ENCODE data around the gene IGF1R. TPM values are rescaled to one million over a fixed set of nuclear protein-coding genes. Genes with fewer than 3 reads are reported as not detected.

Gene IGF1R
- total RNA-seq, 1 donor from 2014 or later: 62.7 TPM

GRCh38 chr15:98683831-98684230, 35.5 kb downstream of the IGF1R start:
- Histone ChIP-seq H3K4me3 (ENCODE audit: low read depth, low read length) (no peak overlapping the region), H3K27me3 (ENCODE audit: control insufficient read depth, insufficient read depth, low read length) (no peaks in the 10 kb centered on the region), H3K36me3 (ENCODE audit: control insufficient read depth, insufficient read depth, low read length) (no peaks in the 10 kb centered on the region)
- TF ChIP-seq CTCF (IDR thresholded peaks at IDR 0.05; ENCODE audit: insufficient read depth, low read length, poor library complexity, severe bottlenecking): no peak
- no peak for DNase-seq (ENCODE audit: low read depth)

DNA sequence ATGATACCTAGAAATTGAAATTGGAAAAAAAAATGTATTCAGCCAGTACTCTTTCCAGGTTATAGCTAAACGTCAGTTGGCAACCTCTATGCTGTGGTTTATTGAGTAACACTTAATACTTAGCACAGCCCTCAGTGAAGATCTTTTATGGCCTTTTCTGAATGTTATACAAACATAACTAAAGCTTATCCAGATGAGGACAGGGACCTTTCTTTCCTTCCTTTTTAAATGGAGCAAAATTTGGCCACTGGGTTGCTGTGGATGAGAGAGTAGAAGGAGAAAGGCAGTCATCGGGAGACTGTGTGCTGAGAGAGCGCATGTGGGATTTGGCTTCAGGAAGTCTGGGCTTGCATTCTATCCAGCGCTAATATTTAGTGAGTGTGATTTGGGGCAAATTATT, 36.1 kb downstream of the IGF1R start:
- TF ChIP-seq CTCF (IDR thresholded peaks at IDR 0.05; ENCODE audit: insufficient read depth, low read length, poor library complexity, severe bottlenecking): no peak
- H3K36me3 ChIP-seq (ENCODE audit: control insufficient read depth, insufficient read depth, low read length): no peaks in the 10 kb centered on the region
- DNase-seq (ENCODE audit: low read depth): no peak
- H3K4me3 ChIP-seq (ENCODE audit: low read depth, low read length): no peak overlapping the region
- no peaks in the 10 kb centered on the region for H3K27me3 ChIP-seq (ENCODE audit: control insufficient read depth, insufficient read depth, low read length)

DNA sequence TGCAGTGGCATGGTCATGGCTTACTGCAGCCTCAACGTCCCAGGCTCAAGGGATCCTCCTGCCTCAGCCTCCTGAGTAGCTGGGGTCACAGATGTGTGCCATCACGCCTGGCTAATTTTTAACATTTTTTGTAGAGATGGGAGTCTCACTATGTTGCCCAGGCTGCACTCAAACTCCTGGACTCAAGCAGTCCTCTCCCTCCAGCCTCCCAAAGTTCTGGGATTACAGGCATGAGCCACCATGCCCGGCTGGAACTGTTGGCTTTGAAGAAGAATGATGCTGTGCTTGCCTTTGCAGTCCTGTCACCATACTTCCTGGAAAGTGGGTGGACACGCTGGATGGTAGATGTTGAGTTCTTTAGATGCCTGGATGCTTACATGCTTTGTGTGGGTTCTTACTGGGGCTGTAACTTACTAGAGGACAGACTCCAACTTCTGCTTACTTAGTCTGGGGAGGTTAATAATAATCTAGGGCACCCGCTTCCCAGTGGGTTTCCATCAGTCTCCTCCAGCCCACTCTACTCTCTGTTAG, 36.7 kb downstream of the IGF1R start:
- H3K27me3 ChIP-seq (ENCODE audit: control insufficient read depth, insufficient read depth, low read length): no peaks in the 10 kb centered on the region
- H3K4me3 ChIP-seq (ENCODE audit: low read depth, low read length): no peak overlapping the region
- H3K36me3 ChIP-seq (ENCODE audit: control insufficient read depth, insufficient read depth, low read length): no peaks in the 10 kb centered on the region
- TF ChIP-seq CTCF (IDR thresholded peaks at IDR 0.05; ENCODE audit: insufficient read depth, low read length, poor library complexity, severe bottlenecking): no peak
- no peak for DNase-seq (ENCODE audit: low read depth)

DNA sequence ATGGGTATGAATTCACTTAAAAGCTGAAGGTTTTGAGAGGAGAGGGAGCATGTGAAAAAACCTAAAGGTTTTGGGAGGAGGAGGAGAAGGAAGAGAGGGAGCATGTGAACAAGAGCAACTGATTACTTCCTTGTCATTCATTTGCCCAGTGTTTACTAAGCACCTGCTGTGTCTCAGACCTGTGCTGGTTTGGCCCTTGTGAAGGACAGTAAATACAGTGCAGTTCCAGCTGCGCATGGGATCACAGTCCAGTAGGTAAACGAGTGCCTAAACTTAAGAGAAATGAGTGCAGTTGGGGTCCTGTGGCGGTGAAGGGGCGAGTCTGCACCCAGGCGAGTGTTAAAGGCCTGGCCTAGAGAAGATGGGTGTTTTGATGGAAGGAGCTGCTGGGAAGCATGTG, 38.6 kb downstream of the IGF1R start:
- DNase-seq (ENCODE audit: low read depth): no peak
- Histone ChIP-seq H3K4me3 (ENCODE audit: low read depth, low read length) (no peak overlapping the region), H3K27me3 (ENCODE audit: control insufficient read depth, insufficient read depth, low read length) (no peaks in the 10 kb centered on the region), H3K36me3 (ENCODE audit: control insufficient read depth, insufficient read depth, low read length) (no peaks in the 10 kb centered on the region)
- TF ChIP-seq CTCF (IDR thresholded peaks at IDR 0.05; ENCODE audit: insufficient read depth, low read length, poor library complexity, severe bottlenecking): no peak

- DNase-seq (ENCODE audit: low read depth): no peak
- TF ChIP-seq CTCF (IDR thresholded peaks at IDR 0.05; ENCODE audit: insufficient read depth, low read length, poor library complexity, severe bottlenecking): no peak
- no peaks in the 10 kb centered on the region for H3K27me3 ChIP-seq (ENCODE audit: control insufficient read depth, insufficient read depth, low read length)
Observed at GRCh38 chr15:98689431-98689861, 41.1 kb downstream of the IGF1R start.

DNA sequence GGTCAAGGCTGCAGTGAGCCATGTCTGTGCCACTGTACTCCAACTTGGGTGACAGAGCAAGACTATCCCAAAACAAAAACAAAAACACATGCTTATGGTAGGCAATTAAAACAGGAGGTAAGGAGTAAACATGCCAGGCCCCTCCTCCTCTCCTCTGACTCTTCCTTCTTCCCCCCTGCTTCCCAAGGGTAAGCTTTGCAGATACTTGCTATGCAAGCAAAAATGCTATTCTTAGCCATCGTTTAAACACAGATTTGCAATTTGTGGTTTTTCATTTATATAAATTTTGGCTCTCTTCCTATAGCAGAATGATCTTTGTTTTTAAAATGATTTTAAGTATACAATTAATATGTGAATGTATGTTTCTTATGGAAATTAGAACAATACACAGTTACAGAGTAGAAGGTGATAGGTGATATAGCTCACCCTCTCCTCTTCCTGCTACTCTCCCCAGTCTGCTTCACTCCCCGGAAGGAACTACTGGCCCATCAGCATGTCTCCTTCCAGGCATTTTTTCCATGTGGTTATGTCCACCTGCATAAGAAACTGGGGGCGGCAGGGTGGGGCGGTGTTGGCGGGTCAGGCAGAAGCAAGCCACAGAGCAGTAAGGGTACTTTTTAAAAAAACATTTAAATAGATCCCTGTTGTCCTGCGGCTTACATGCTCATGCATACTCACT, 42.1 kb downstream of the IGF1R start:
- Histone ChIP-seq H3K4me3 (ENCODE audit: low read depth, low read length) (no peak overlapping the region), H3K36me3 (ENCODE audit: control insufficient read depth, insufficient read depth, low read length) (no peaks in the 10 kb centered on the region), H3K27me3 (ENCODE audit: control insufficient read depth, insufficient read depth, low read length) (no peaks in the 10 kb centered on the region)
- no peak for DNase-seq (ENCODE audit: low read depth)
- no peak for TF ChIP-seq CTCF (IDR thresholded peaks at IDR 0.05; ENCODE audit: insufficient read depth, low read length, poor library complexity, severe bottlenecking)

More at GRCh38 chr15:98689431-98689861, 41.1 kb downstream of the IGF1R start:
- H3K4me3 ChIP-seq (ENCODE audit: low read depth, low read length): no peak overlapping the region
- no peaks in the 10 kb centered on the region for H3K36me3 ChIP-seq (ENCODE audit: control insufficient read depth, insufficient read depth, low read length)
